Inferior parietal cortex (tissue), 1 donor: ENCODE data around the gene GABRG3.
A peak's percentile ranks its signal among the peaks of the same experiment; 100 is the strongest.
"Not testable (repeated sequence)": the region's sequence is repeated elsewhere in the genome, so short reads cannot be mapped to it uniquely, and the experiment has no call there.

Experiments
- DNase-seq: peaks from one replicate; pipeline ENCODE4 v3.0.0-alpha.2; 2016; ENCODE audit errors: extremely low spot score

GABRG3 gene

DNA sequence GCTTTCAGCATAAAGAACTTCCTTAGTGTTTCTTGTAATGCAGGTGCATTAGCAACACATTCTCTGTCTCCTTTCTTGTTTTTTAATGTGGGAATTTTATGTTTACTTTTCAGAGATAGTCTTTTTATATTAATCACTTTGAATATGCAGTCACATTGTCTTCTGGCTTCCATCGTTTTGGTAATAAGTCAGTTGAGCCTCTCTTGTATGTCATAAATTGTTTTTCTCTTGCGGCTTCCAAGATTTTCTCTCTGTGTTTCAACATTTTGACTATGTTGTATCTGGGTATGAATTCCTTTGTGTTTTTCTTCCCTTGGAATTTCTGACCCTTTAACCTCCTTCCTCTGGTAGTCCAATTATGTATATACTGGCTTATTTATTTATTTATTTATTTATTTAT is 25.3 kb downstream of the GABRG3 start:
- no peak for DNase-seq

DNA sequence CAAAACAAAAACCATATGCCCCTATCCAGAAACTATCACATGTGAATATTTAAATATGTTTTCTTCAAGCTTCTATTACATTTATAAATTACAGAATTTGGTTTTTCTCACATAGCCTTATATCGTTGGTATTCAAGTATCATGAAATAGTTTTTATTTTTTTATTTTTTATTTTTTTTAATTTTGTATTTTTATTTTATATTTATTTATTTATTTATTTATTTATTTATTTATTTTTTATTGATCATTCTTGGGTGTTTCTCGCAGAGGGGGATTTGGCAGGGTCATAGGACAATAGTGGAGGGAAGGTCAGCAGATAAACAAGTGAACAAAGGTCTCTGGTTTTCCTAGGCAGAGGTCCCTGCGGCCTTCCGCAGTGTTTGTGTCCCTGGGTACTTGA is 32.0 kb downstream of the GABRG3 start:
- DNase-seq: not testable (repeated sequence)

DNA sequence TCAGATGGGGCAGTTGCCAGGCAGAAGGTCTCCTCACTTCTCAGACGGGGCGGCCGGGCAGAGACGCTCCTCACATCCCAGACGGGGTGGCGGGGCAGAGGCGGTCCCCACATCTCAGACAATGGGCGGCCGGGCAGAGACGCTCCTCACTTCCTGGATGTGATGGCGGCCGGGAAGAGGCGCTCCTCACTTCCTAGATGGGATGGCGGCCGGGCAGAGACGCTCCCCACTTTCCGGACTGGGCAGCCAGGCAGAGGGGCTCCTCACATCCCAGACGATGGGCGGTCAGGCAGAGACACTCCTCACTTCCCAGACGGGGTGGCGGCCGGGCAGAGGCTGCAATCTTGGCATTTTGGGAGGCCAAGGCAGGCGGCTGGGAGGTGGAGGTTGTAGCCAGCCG is 33.2 kb downstream of the GABRG3 start:
- not testable (repeated sequence) for DNase-seq

DNA sequence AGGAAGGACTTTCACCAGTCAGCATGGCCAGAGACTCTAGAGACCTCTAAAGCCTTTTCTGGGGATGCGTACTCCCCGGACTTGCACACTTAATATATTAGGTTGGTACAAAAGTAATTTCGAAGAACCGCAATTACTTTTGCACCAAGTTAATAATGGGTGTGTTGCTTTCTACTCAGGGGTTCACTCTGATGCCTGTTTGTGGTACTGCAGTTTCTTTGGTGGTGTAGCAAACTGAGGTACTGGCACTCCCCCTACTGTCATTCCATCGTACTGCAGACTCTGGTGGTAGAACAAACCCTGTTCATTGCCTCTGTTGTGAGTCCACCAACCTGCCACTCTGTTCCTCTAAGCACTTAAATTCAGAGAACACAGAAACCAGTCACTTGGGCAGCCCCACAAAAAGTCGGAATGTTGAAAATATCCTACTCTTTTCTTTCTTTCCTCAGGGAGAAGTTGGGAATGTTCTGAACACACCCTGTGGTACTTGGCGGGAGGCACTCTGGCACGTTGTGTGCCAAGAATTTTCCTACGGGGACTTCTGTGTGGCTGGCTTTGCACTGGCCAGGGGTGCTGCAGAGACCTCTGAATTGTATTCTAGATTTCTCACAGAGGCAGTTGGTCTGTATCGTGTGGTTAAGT is 46.3 kb downstream of the GABRG3 start:
- DNase-seq: peak; percentile 73

DNA sequence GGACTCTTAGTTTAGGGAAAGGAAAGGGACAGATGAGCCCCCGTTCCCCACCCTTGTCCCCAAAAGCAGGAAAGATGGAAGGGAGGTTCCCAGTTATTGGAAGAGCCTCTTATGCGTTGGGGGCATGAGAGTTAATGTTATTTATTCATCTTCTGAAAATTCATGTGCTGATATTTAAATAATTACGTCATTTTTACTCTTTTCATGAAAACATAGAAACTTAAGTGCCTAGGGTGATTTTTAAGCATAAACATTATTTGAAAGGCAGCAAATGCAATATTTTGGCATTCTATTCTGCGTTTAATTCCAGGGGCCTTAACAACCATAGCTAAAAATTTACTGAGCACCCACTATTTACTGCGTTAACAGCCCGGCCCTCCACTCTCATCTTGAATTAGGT is 48.7 kb downstream of the GABRG3 start:
- DNase-seq: no peak

DNA sequence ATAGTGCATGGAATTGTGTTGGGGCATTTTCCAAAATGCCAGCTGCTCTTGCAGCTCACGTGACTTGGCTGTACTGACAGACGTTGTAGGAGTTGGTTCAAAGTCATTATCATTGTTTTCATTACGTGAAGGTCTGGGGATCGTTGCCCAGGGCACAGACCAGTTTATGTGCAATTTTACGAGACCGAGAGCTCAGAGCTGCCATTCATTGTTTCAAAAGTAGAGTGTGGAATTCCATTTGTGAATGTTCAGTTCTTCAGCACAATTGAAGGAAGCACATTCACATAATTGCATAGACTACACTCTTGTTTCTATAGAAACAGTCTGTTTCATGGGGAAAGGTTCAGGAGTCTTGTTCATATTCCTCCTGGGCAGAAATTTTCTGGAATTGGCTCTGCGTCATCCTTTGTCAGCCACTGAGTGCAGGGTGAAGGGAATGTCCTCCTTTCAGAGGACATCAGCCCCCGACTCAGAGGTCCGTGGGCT is 54.5 kb downstream of the GABRG3 start:
- no peak for DNase-seq

DNA sequence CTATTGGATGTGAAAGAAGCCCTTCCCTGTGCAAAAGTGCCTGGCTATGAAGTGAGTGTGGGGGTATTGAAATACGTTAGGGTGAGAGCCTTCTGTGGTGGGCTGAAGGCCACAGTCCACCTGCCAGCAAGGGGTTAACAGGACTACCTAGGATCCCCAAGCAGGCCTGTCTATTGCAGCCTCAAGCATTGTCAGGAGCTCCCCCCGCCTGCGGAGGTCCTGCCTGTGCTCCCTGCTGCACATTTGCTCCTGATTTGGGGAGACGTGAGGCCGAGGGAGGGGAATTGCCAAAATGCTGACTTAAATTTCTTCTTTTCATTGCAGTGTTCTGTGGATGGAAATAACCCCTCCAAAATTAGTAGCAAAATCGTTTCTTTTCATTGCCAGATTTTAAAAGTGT is 56.2 kb downstream of the GABRG3 start:
- no peak for DNase-seq

DNA sequence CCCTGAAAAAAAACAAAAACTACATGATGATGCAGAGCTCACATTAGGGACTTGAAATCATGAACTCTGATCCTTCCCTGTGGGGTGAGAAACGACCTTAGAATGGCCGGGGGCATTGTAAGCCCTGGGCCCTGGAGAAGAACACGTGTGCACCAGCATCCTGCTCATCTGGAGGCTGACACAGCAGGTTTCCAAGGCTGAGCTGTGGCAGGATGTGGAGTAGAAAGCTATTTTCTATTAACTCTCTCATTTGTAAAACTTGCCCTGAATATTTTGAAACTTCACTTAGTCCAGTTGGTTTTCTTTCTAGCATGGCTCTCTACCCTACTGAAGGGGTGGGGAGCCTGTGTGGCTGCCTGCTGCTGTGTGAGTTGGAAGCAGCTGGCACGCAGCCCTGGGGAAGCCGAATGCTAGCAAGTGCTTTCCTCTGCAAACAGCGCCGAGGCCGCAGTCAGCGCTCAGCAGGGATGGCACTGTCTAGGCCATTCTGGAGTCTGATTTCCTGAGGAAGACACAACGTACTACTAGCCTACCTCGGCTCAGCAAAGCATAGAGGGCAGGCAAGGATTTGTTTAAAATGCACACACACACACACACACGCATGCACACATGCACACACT is 58.0 kb downstream of the GABRG3 start:
- peak; percentile 43 for DNase-seq

DNA sequence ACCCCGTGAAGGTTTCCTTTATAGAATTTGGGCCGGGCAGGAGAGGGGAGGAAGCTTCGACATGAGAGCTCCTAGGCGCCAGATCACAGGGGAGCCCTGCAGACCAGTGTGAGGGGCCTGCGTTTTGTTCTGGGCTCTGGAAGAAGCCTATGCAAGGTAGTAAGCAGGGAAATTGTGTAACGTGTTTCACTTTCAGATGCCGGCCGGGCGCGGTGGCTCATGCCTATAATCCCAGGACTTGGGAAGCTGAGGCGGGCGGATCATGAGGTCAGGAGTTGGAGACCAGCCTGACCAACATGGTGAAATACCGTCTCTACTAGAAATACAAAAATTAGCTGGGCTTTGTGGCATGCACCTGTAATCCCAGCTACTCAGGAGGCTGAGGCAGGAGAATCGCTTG is 65.2 kb downstream of the GABRG3 start:
- no peak for DNase-seq

DNA sequence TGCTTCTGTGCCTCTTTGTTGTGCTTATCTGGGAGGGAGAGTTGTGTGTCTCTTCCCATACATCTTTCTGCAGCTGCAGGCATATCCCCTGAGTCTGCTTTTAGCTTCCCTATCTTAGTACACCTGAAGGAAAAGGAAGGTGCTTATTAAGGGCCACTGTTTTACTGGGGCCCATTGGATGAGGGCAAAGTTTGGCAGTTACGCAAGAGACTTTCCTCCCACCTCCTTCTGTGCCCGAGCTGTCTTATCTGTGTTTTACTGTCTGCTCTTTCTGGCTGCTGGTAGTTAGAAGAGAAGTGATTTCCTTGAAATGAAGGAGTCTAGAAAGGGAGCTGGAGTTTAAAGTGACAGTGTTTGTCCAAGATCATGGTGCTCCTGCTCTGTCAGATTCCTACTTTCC is 66.5 kb downstream of the GABRG3 start:
- DNase-seq: no peak

DNA sequence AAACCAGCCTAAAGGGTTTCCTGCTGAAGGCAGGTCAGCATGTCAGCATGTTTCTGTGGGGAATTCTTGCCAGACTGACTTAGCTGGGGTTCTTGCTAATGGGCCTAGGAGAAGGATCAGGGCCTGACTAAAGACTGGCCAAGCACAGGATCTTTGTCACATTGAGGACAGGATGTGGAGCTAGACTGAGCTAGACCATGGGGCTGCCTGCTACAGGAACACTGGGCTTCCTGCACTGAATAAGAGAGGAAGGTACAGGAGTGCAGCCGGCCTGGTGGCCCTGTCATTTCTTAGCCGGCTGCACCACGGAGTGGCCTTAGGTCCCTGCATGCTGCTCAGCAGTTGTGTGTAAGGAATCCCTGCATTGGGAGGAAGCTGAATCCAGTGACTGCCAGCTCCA is 68.2 kb downstream of the GABRG3 start:
- DNase-seq: no peak

DNA sequence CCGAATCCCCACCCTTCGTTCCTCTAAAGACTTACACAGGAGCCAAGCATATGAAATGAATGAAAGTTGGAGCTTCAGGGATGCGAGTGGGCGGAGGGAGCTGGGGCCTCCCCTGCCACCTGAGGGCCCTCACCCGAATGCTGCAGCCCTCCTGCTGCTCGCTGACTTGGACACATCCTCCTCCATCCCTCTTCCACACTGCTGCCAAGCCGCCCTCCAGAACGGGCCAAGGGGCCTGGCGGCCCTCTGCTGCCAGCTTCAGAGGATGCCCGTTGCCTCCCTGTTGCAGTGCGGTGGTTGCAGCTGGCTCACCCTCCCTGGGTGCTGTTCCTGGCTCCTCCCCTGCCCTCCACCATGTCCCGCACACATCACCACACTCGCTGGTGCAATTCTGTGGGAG is 71.2 kb downstream of the GABRG3 start:
- no peak for DNase-seq

DNA sequence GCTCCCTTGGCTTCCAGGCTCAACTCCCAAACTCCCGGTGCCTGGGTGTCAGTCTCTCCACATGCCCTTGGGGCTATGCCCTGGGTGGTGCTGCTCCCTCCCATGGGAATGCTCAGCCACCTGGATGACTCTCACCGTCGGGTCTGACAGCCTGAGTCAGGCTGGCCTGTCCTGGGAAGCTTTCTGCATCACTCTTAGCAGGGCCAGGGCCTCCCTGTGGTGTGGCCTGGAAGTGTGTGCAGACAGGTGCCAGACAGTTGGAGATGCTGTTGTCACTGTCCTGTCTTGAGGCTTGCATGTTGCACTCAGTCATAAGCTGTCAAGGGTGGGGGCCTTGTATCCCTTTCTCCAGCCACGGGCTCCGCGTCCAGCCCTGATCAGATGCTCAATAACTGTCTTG is 71.7 kb downstream of the GABRG3 start:
- no peak for DNase-seq

DNA sequence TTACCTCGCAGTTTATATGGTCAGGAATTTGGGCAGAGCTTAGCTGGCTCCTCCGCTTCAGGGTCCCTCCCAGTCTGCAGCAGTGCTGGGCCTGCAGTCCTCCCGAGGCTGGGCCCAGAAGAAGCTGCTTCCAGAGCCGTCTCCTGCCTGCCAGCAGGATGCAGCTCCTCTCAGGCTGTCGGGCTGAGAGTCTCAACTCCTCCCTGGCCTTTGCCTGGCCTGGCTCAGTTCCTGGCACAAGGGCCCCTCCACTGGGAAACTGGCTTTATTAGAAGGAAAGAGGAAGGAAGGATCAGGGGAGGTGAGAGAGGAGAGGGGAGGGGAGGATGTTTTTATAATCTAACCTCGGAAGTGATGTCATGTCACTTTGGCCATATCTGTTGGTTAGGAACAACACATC is 72.8 kb downstream of the GABRG3 start:
- DNase-seq: no peak

DNA sequence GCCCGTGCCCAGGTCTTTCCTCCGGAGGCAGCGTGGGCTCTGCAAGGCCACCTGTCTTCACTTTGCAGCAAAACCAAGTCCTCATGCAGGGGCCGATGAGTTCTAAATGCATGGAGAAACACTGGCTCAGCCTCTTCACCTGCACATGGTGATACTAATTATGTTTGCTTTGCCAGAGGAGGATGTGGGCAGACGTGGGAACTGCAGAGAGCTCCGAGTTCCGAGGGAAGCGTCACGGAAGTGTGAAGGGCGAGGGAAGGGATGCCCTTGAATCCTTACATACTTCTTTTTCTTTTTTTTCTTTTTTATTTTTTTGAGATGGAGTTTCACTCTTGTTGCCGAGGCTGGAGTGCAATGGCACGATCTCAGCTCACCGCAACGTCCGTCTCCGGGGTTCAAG is 74.8 kb downstream of the GABRG3 start:
- no peak for DNase-seq

DNA sequence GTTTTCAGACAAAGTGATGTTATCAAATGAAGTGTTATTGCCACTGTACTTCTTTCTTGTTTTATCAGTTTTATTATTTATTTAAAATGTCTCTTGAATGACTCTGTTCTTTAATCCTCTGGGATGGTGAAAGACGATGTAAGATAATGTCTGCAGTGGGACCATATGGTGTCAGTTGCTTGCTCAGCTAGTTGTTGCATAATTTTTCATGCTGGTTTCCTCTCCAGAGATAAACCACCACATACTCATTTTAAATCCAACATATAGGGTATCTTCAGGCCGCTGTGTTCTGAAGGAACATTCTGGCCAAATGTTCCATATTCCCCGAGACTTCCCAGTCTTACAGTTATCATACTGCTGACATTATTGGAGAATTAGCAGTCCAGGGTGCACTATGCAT is 75.9 kb downstream of the GABRG3 start:
- peak; percentile 54 for DNase-seq

DNA sequence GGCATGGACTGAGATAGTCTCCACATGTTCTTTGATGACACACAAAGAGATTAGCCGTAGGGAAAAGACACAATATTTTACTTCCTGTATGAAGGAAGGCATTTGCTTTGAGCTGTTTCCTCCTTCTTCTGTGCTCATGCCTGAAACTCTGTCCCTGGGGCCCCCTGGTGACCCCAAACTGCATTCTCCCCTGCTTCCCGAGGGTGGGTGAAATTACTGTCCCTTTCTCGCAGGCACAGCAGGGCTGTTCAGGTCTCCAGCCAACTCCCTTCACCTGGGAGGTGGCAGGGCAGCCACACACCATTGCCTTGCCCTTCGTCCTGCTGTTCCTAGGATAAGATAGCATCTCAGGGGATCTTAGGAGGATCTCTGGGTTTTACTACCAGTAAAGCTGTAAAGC is 79.2 kb downstream of the GABRG3 start:
- no peak for DNase-seq

DNA sequence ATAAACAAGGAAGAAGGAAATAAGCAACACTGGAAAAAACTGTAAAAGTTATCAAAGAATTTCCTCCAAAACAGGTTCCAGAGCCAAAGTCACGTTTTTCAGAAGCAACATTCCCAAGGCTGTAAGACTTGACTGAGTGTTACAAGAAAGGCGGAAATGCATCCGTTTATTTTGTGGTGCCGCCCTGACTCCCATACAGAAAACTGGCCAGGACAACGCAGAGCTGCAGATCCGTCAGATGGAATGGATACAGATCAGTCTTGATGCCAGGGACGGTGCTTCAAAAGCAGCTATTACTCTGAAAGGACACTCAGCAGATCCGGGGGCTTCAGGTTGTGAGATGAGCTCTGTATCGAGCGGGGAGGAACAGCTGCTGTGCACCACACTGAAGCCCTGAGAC is 83.4 kb downstream of the GABRG3 start:
- no peak for DNase-seq

DNA sequence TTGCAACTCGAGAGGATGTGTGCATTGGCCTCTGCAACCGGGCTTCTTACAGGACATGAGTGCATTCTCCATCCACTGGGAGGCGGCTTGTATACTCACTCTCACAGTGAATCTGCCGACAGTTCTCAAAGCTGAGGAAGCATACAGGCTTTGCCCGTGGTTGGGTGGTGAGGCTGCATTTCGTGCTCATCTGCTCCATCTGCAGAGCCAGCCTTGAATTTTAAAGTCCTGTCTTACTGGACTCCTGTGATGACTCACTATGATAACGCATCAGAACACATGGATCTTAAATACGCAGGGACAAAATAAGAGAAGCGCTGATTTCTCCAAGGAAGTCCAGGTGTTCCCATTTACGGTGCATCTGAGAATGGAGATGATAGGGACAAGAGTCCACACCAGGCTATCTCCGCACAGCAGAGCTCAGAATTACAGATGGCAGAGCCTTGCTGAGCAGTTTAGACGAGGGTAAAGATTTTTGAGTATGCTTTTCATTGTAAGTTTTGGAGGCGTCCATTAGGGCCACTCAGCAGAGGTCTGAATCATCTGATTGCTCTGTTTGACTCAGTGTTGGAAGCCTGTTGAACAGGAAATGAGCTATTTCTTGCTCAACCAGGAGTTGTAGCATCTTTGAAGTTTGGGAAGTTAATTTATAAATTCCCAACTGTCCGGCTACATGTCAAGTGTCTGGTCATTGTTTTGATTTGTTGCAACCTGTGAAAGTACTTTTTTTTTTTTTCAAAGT is 87.1 kb downstream of the GABRG3 start:
- DNase-seq: no peak

DNA sequence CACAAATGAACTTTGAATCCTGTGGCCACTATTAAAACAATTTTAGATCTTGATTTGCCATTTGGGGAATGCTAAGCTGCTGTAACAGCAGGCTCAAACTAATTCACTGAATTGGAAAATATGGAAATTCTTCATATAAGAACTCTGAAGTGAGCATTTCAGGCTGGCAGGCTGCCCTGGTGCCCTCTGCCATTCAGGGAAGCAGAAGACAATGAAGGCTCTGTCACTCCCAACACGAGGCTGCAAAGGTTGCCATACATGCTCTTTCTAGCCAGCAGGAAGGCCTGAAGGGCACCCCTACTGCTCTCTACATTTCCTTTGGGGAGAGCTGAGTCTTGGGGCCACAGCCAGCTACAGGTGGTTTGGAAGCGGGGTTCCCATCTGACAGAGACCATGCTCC is 88.0 kb downstream of the GABRG3 start:
- DNase-seq: no peak

DNA sequence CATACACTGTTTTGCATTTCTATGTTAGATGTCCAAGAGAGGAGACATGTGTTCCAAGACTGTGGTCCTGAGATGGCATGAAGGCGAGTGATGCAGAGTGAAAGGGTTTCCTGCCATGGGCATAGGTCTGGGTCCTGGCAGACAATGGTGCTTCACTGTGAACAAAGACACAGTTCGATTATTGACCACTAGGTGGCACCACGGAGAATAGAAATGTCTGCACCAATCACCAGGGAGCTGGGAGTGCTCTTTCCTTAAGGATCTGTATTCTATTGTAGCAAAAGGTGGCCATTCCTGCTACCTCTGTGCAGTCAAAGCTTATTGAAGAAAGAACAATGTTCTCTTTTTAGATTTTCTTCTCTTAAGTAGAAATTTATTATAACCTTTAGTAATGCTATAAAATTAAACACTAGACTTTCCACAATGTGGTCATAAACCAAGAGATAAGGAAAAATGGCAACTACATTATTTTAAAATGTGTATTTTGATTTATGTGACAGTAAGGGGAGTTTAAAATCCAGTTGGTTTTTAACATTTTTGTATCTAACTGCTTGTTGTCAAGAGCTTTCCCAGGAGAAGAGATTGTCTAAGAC is 88.7 kb downstream of the GABRG3 start:
- DNase-seq: peak; percentile 68

DNA sequence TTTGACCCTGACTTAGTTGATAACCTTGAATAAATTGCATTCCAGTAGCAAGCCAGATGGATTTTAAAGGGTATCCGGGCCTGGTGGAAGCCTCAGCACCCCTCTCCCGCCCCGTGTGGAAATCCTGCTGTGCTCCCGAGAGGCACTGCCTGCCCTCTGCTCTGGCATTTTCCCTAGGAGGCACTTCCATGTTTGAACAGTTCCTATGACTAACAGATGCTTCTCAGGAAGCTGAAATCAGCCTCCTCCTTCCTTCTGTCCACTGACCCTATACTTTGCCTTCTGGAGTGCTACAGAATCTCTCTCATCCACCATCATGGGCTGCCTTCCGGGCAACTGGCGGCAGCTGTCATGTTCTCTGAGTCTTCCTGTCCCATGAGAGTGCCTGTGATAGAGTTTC is 90.8 kb downstream of the GABRG3 start:
- DNase-seq: no peak

DNA sequence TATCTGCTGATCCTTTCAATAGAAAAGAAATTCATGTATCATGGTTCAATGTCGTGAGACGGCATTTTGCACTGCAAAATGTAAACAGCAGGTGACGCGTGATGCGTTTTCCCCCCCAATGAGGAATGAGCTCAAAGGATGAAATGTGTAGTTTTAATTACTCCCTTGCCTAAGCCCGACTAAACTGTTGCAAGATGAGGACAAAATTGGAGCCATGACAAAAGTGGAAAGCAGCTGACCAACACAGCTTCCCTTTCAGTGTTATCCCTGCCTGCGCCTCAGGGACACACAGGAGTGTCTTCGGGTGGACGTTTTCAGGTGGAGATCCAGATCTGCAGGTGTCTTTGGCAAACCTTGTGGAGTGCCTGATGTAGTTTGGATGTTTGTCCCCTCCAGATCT is 92.0 kb downstream of the GABRG3 start:
- no peak for DNase-seq
